Prostate gland (tissue), 2 donors: ENCODE data around the gene KIAA0753.

Experiments
- CTCF ChIP-seq, 4 experiments: fragments of 200-600 bp in 2 of 4; fragments of 450-650 bp in 2 of 4; sonication (generic) in 2 of 4; IDR thresholded peaks; 1 replicate in 3 of 4; 2 replicates in 1 of 4; pipeline ENCODE4 v1.5.1; 2016 to 2019; ENCODE audit warnings: antibody characterized with exemption in 4 of 4, mild to moderate bottlenecking in 2 of 4, moderate library complexity in 2 of 4
- POLR2AphosphoS5 ChIP-seq: sonication (generic); formaldehyde crosslinking; IDR thresholded peaks from one replicate; pipeline ENCODE4 v1.6.1; 2017; ENCODE audit warnings: antibody characterized with exemption

DNA sequence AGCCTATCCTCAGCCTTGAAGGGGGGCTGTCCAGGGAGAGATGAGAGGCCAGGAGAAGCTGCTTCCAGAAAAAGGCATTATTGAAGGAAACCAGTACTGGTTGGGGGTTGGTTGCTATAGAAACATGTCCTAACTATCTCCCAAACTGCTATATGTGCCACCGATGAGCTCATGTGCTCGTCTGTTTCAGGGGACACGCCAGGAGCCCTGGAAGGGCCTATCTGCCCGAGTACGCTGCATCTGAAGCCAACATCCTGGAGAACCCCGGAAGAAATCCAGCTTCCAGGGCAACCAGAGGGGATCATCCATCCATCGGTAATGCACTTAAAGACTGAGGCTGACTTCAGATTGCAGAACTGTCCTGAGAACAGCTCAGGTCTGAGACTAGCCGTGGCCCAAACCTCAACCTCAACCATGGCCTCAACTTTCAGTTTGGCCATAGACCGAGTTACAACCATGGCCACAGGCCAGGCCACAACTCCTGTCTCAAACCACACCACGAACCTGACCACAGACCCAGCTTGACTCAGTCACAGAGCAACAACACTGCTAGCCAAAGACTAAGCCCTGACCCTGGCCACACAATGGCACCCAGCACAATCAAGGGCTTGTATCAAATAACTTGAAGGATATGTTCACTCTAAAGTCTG lies 94.3 kb downstream of the KIAA0753 start:
- TF ChIP-seq POLR2AphosphoS5 (no peak), CTCF (IDR thresholded peaks at IDR 0.05) (no peak)
